Measurements from ENCODE around the gene BTBD9. TPM values are rescaled to one million over a fixed set of nuclear protein-coding genes. Genes with fewer than 3 reads are reported as not detected.

The BTBD9 gene
- total and polyA plus RNA-seq, 5 donors from 2014 or later = 11.6 to 79.7 (median 16.7) TPM

- H3K27me3 ChIP-seq (ENCODE audit: control insufficient read depth, insufficient read depth, low read length) = no peaks in the 10 kb centered on the region
- H3K27me3 Mint-ChIP-seq = no peaks in the 10 kb centered on the region
- H3K4me1 Mint-ChIP-seq = peaks cover 0 to 16% (median 8%) of the 10 kb centered on the region in 4 donors
- DNase-seq (no peak), ATAC-seq (ENCODE audit: low read depth in 2 of 2) (no peak)
- no peak overlapping the region for H3K27ac Mint-ChIP-seq
- no peak overlapping the region for H3K4me3 Mint-ChIP-seq
- H3K36me3 ChIP-seq (ENCODE audit: control insufficient read depth, insufficient read depth, low read length) = no peaks in the 10 kb centered on the region
- H3K9me3 Mint-ChIP-seq = peaks cover 0 to 5% (median 0%) of the 10 kb centered on the region in 7 donors
- peaks cover 16% of the 10 kb centered on the region for H3K36me3 Mint-ChIP-seq
- no peak overlapping the region for H3K4me3 ChIP-seq (ENCODE audit: low read depth, low read length)
- no peaks in the 10 kb centered on the region for H3K4me1 ChIP-seq (ENCODE audit: control insufficient read depth, insufficient read depth, low read length, poor library complexity, severe bottlenecking)
- no peaks in the 10 kb centered on the region for H3K9me3 ChIP-seq (ENCODE audit: control insufficient read depth in 2 of 2, low read length in 2 of 2)
- no peak overlapping the region for H3K27ac ChIP-seq (ENCODE audit: insufficient read depth, low read length, poor library complexity, severe bottlenecking)
Observed at GRCh38 chr6:38476888-38477287, 162.8 kb downstream of the BTBD9 start.

GRCh38 chr6:38476141-38476540 lies 163.6 kb downstream of the BTBD9 start:
- ATAC-seq (ENCODE audit: low read depth in 2 of 2) (no peak), DNase-seq (no peak)
- no peaks in the 10 kb centered on the region for H3K36me3 ChIP-seq (ENCODE audit: control insufficient read depth, insufficient read depth, low read length)
- H3K27ac ChIP-seq (ENCODE audit: insufficient read depth, low read length, poor library complexity, severe bottlenecking) = no peak overlapping the region
- H3K4me3 Mint-ChIP-seq = no peak overlapping the region
- H3K4me1 ChIP-seq (ENCODE audit: control insufficient read depth, insufficient read depth, low read length, poor library complexity, severe bottlenecking) = no peaks in the 10 kb centered on the region
- H3K9me3 Mint-ChIP-seq = peaks cover 0 to 5% (median 0%) of the 10 kb centered on the region in 7 donors
- no peak overlapping the region for H3K27ac Mint-ChIP-seq
- peaks cover 16% of the 10 kb centered on the region for H3K36me3 Mint-ChIP-seq
- no peaks in the 10 kb centered on the region for H3K27me3 Mint-ChIP-seq
- no peak overlapping the region for H3K4me3 ChIP-seq (ENCODE audit: low read depth, low read length)
- H3K27me3 ChIP-seq (ENCODE audit: control insufficient read depth, insufficient read depth, low read length) = no peaks in the 10 kb centered on the region
- H3K4me1 Mint-ChIP-seq = peaks cover 5 to 18% (median 8%) of the 10 kb centered on the region in 4 donors
- no peaks in the 10 kb centered on the region for H3K9me3 ChIP-seq (ENCODE audit: control insufficient read depth in 2 of 2, low read length in 2 of 2)

- ATAC-seq (ENCODE audit: low read depth in 2 of 2) = no peak
- peaks cover 10% of the 10 kb centered on the region for H3K36me3 Mint-ChIP-seq
- no peak overlapping the region for H3K27ac ChIP-seq (ENCODE audit: insufficient read depth, low read length, poor library complexity, severe bottlenecking)
- H3K9me3 ChIP-seq (ENCODE audit: control insufficient read depth in 2 of 2, low read length in 2 of 2) = no peaks in the 10 kb centered on the region
- H3K4me1 Mint-ChIP-seq = peaks cover 0 to 14% (median 7%) of the 10 kb centered on the region in 4 donors
- no peak overlapping the region for H3K27ac Mint-ChIP-seq
- no peaks in the 10 kb centered on the region for H3K4me1 ChIP-seq (ENCODE audit: control insufficient read depth, insufficient read depth, low read length, poor library complexity, severe bottlenecking)
- H3K9me3 Mint-ChIP-seq = peaks cover 0 to 5% (median 0%) of the 10 kb centered on the region in 7 donors
- no peak overlapping the region for H3K4me3 ChIP-seq (ENCODE audit: low read depth, low read length)
- no peaks in the 10 kb centered on the region for H3K36me3 ChIP-seq (ENCODE audit: control insufficient read depth, insufficient read depth, low read length)
- H3K27me3 Mint-ChIP-seq = no peaks in the 10 kb centered on the region
- no peak overlapping the region for H3K4me3 Mint-ChIP-seq
- no peaks in the 10 kb centered on the region for H3K27me3 ChIP-seq (ENCODE audit: control insufficient read depth, insufficient read depth, low read length)
- DNase-seq = no peak
Observed at GRCh38 chr6:38470548-38470947, 169.2 kb downstream of the BTBD9 start.

- Mint-ChIP-seq H3K27me3 (no peaks in the 10 kb centered on the region), H3K9me3 (peaks cover 0 to 4% (median 0%) of the 10 kb centered on the region in 7 donors), H3K27ac (no peak overlapping the region), H3K36me3 (peaks cover 3% of the 10 kb centered on the region), H3K4me1 (peaks cover 0 to 14% (median 4%) of the 10 kb centered on the region in 4 donors), H3K4me3 (no peak overlapping the region)
- DNase-seq = no peak
- H3K36me3 ChIP-seq (ENCODE audit: control insufficient read depth, insufficient read depth, low read length) = no peaks in the 10 kb centered on the region
- no peaks in the 10 kb centered on the region for H3K4me1 ChIP-seq (ENCODE audit: control insufficient read depth, insufficient read depth, low read length, poor library complexity, severe bottlenecking)
- ATAC-seq (ENCODE audit: low read depth in 2 of 2) = no peak
- H3K4me3 ChIP-seq (ENCODE audit: low read depth, low read length) = no peak overlapping the region
- H3K27me3 ChIP-seq (ENCODE audit: control insufficient read depth, insufficient read depth, low read length) = no peaks in the 10 kb centered on the region
- no peak overlapping the region for H3K27ac ChIP-seq (ENCODE audit: insufficient read depth, low read length, poor library complexity, severe bottlenecking)
- H3K9me3 ChIP-seq (ENCODE audit: control insufficient read depth in 2 of 2, low read length in 2 of 2) = peaks cover 0 to 4% of the 10 kb centered on the region in 2 experiments
Observed at GRCh38 chr6:38467566-38467965, 172.2 kb downstream of the BTBD9 start.

GRCh38 chr6:38460186-38460585 lies 179.5 kb downstream of the BTBD9 start:
- Histone ChIP-seq H3K4me1 (ENCODE audit: control insufficient read depth, insufficient read depth, low read length, poor library complexity, severe bottlenecking) (no peaks in the 10 kb centered on the region), H3K9me3 (ENCODE audit: control insufficient read depth in 2 of 2, low read length in 2 of 2) (peaks cover 0 to 4% of the 10 kb centered on the region in 2 experiments), H3K36me3 (ENCODE audit: control insufficient read depth, insufficient read depth, low read length) (no peaks in the 10 kb centered on the region), H3K4me3 (ENCODE audit: low read depth, low read length) (no peak overlapping the region), H3K27me3 (ENCODE audit: control insufficient read depth, insufficient read depth, low read length) (no peaks in the 10 kb centered on the region), H3K27ac (ENCODE audit: insufficient read depth, low read length, poor library complexity, severe bottlenecking) (no peak overlapping the region)
- ATAC-seq (ENCODE audit: low read depth in 2 of 2) = no peak
- H3K36me3 Mint-ChIP-seq = peaks cover 13% of the 10 kb centered on the region
- H3K4me3 Mint-ChIP-seq = no peak overlapping the region
- no peaks in the 10 kb centered on the region for H3K27me3 Mint-ChIP-seq
- DNase-seq = no peak
- H3K27ac Mint-ChIP-seq = no peak overlapping the region
- peaks cover 0 to 4% (median 0%) of the 10 kb centered on the region in 7 donors for H3K9me3 Mint-ChIP-seq
- peaks cover 0 to 10% (median 3%) of the 10 kb centered on the region in 4 donors for H3K4me1 Mint-ChIP-seq

GRCh38 chr6:38459291-38459690 lies 180.4 kb downstream of the BTBD9 start:
- Mint-ChIP-seq H3K36me3 (peaks cover 13% of the 10 kb centered on the region), H3K9me3 (peaks cover 0 to 4% (median 0%) of the 10 kb centered on the region in 7 donors)
- ATAC-seq (ENCODE audit: low read depth in 2 of 2) = no peak

GRCh38 chr6:38453861-38454260 lies 185.9 kb downstream of the BTBD9 start:
- H3K4me1 Mint-ChIP-seq = peaks cover 0 to 12% (median 5%) of the 10 kb centered on the region in 4 donors
- no peaks in the 10 kb centered on the region for H3K4me1 ChIP-seq (ENCODE audit: control insufficient read depth, insufficient read depth, low read length, poor library complexity, severe bottlenecking)
- no peak overlapping the region for H3K4me3 ChIP-seq (ENCODE audit: low read depth, low read length)
- H3K4me3 Mint-ChIP-seq = no peak overlapping the region
- H3K9me3 Mint-ChIP-seq = no peaks in the 10 kb centered on the region
- H3K36me3 Mint-ChIP-seq = peaks cover 4% of the 10 kb centered on the region
- H3K27me3 Mint-ChIP-seq = no peaks in the 10 kb centered on the region
- DNase-seq = no peak
- no peaks in the 10 kb centered on the region for H3K9me3 ChIP-seq (ENCODE audit: control insufficient read depth in 2 of 2, low read length in 2 of 2)
- no peaks in the 10 kb centered on the region for H3K36me3 ChIP-seq (ENCODE audit: control insufficient read depth, insufficient read depth, low read length)
- H3K27me3 ChIP-seq (ENCODE audit: control insufficient read depth, insufficient read depth, low read length) = no peaks in the 10 kb centered on the region
- ATAC-seq (ENCODE audit: low read depth in 2 of 2) = no peak
- H3K27ac Mint-ChIP-seq = no peak overlapping the region
- H3K27ac ChIP-seq (ENCODE audit: insufficient read depth, low read length, poor library complexity, severe bottlenecking) = no peak overlapping the region

More at GRCh38 chr6:38459291-38459690, 180.4 kb downstream of the BTBD9 start:
- H3K9me3 ChIP-seq (ENCODE audit: control insufficient read depth in 2 of 2, low read length in 2 of 2) = no peaks in the 10 kb centered on the region
- H3K27ac Mint-ChIP-seq = no peak overlapping the region
- DNase-seq = no peak
- H3K4me3 ChIP-seq (ENCODE audit: low read depth, low read length) = no peak overlapping the region
- no peaks in the 10 kb centered on the region for H3K27me3 Mint-ChIP-seq
- no peaks in the 10 kb centered on the region for H3K4me1 ChIP-seq (ENCODE audit: control insufficient read depth, insufficient read depth, low read length, poor library complexity, severe bottlenecking)
- no peaks in the 10 kb centered on the region for H3K27me3 ChIP-seq (ENCODE audit: control insufficient read depth, insufficient read depth, low read length)
- H3K36me3 ChIP-seq (ENCODE audit: control insufficient read depth, insufficient read depth, low read length) = no peaks in the 10 kb centered on the region
- H3K4me3 Mint-ChIP-seq = no peak overlapping the region
- no peak overlapping the region for H3K27ac ChIP-seq (ENCODE audit: insufficient read depth, low read length, poor library complexity, severe bottlenecking)
- H3K4me1 Mint-ChIP-seq = peaks cover 0 to 11% (median 3%) of the 10 kb centered on the region in 4 donors

Data from CD4-positive, CD25-positive, alpha-beta regulatory T cell (primary cell).